Measurements from ENCODE around the gene LGALS9C.
"Not testable (repeated sequence)": the region's sequence is repeated elsewhere in the genome, so short reads cannot be mapped to it uniquely, and the experiment has no call there.

LGALS9C gene

GRCh38 chr17:18476508-18477308 is at the start of gene LGALS9C:
LGALS9C (plus strand) TSS chr17:18476789; CDS start chr17:18476855, 66 bp downstream.
- H3K27ac ChIP-seq, DNase-seq, H3K27me3 ChIP-seq: not testable (repeated sequence)

GRCh38 chr17:18432206-18432605 is 44.4 kb upstream of the LGALS9C start:
- H3K4me3 ChIP-seq; H3K9me3 ChIP-seq; intact Hi-C loops (cut with DNase I; ENCODE audit: low total_unique reads); H3K36me3 ChIP-seq; H3K27me3 ChIP-seq; H3K27ac ChIP-seq; H3K4me1 ChIP-seq; DNase-seq: not testable (repeated sequence)

More at GRCh38 chr17:18476508-18477308, at the start of gene LGALS9C:
- H3K4me3 ChIP-seq; intact Hi-C loops (cut with DNase I; ENCODE audit: low total_unique reads); H3K36me3 ChIP-seq; H3K9me3 ChIP-seq; H3K4me1 ChIP-seq: not testable (repeated sequence)

GRCh38 chr17:18439465-18439870 is 37.1 kb upstream of the LGALS9C start:
- intact Hi-C loops (cut with DNase I; ENCODE audit: low total_unique reads); DNase-seq; H3K27ac ChIP-seq; H3K27me3 ChIP-seq; H3K36me3 ChIP-seq; H3K4me1 ChIP-seq; H3K9me3 ChIP-seq; H3K4me3 ChIP-seq: not testable (repeated sequence)

- H3K36me3 ChIP-seq; DNase-seq; intact Hi-C loops (cut with DNase I; ENCODE audit: low total_unique reads); H3K4me3 ChIP-seq; H3K9me3 ChIP-seq; H3K27ac ChIP-seq; H3K27me3 ChIP-seq; H3K4me1 ChIP-seq: not testable (repeated sequence)
These were observed 34.5 kb upstream of the LGALS9C start for GRCh38 chr17:18442093-18442492.

GRCh38 chr17:18442532-18442931 is 34.1 kb upstream of the LGALS9C start:
- intact Hi-C loops (cut with DNase I; ENCODE audit: low total_unique reads); H3K4me1 ChIP-seq; H3K27ac ChIP-seq; H3K4me3 ChIP-seq; H3K36me3 ChIP-seq; H3K27me3 ChIP-seq; H3K9me3 ChIP-seq; DNase-seq: not testable (repeated sequence)

GRCh38 chr17:18447476-18448205 is 28.9 kb upstream of the LGALS9C start:
- peak in 1 of 2 donors; percentile 18 for DNase-seq
- intact Hi-C loops (cut with DNase I; ENCODE audit: low total_unique reads): not testable (repeated sequence)

GRCh38 chr17:18448311-18448710 is 28.3 kb upstream of the LGALS9C start:
- H3K27me3 ChIP-seq; DNase-seq; H3K9me3 ChIP-seq; H3K27ac ChIP-seq; H3K36me3 ChIP-seq; intact Hi-C loops (cut with DNase I; ENCODE audit: low total_unique reads); H3K4me1 ChIP-seq; H3K4me3 ChIP-seq: not testable (repeated sequence)

More at GRCh38 chr17:18447476-18448205, 28.9 kb upstream of the LGALS9C start:
- H3K4me3 ChIP-seq, H3K27me3 ChIP-seq, H3K27ac ChIP-seq, H3K36me3 ChIP-seq, H3K9me3 ChIP-seq, H3K4me1 ChIP-seq: not testable (repeated sequence)

GRCh38 chr17:18449833-18450232 is 26.8 kb upstream of the LGALS9C start:
- H3K4me3 ChIP-seq; intact Hi-C loops (cut with DNase I; ENCODE audit: low total_unique reads); DNase-seq; H3K27me3 ChIP-seq; H3K4me1 ChIP-seq; H3K9me3 ChIP-seq; H3K36me3 ChIP-seq; H3K27ac ChIP-seq: not testable (repeated sequence)

- DNase-seq; intact Hi-C loops (cut with DNase I; ENCODE audit: low total_unique reads); H3K9me3 ChIP-seq: not testable (repeated sequence)
These were observed 25.6 kb upstream of the LGALS9C start for GRCh38 chr17:18450998-18451397.

GRCh38 chr17:18451969-18452368 is 24.6 kb upstream of the LGALS9C start:
- intact Hi-C loops (cut with DNase I; ENCODE audit: low total_unique reads); H3K36me3 ChIP-seq; H3K9me3 ChIP-seq; H3K27me3 ChIP-seq; H3K4me1 ChIP-seq; H3K27ac ChIP-seq; H3K4me3 ChIP-seq; DNase-seq: not testable (repeated sequence)

More at GRCh38 chr17:18450998-18451397, 25.6 kb upstream of the LGALS9C start:
- not testable (repeated sequence) for H3K4me3 ChIP-seq, H3K4me1 ChIP-seq, H3K27me3 ChIP-seq, H3K36me3 ChIP-seq, H3K27ac ChIP-seq

GRCh38 chr17:18459035-18459434 is 17.6 kb upstream of the LGALS9C start:
- DNase-seq; H3K36me3 ChIP-seq; intact Hi-C loops (cut with DNase I; ENCODE audit: low total_unique reads); H3K4me1 ChIP-seq; H3K9me3 ChIP-seq; H3K27ac ChIP-seq; H3K27me3 ChIP-seq; H3K4me3 ChIP-seq: not testable (repeated sequence)

GRCh38 chr17:18463831-18464502 is 12.6 kb upstream of the LGALS9C start:
- H3K36me3 ChIP-seq; H3K4me3 ChIP-seq; H3K4me1 ChIP-seq; H3K27me3 ChIP-seq; H3K9me3 ChIP-seq; H3K27ac ChIP-seq; DNase-seq; intact Hi-C loops (cut with DNase I; ENCODE audit: low total_unique reads): not testable (repeated sequence)

- H3K27me3 ChIP-seq; H3K36me3 ChIP-seq; intact Hi-C loops (cut with DNase I; ENCODE audit: low total_unique reads); H3K9me3 ChIP-seq; H3K27ac ChIP-seq; H3K4me3 ChIP-seq; DNase-seq; H3K4me1 ChIP-seq: not testable (repeated sequence)
These were observed 10.2 kb upstream of the LGALS9C start for GRCh38 chr17:18466250-18466983.

Measured in tibial artery (tissue), 4 donors.